K562 (cell line): ENCODE measurements around the gene UBALD2. TPM values are rescaled to one million over a fixed set of nuclear protein-coding genes. Genes with fewer than 3 reads are reported as not detected.
A peak's percentile ranks its signal among the peaks of the same experiment; 100 is the strongest.

ENCODE experiments used
- BACH1 ChIP-seq: fragments of 200-800 bp; sonication (Bioruptor generic); IDR thresholded peaks from 2 replicates; pipeline ENCODE4 v1.6.1; 2016; ENCODE audit warnings: missing genetic modification characterization, missing compliant biosample characterization
- KDM2B ChIP-seq: fragments of 250-450 bp; sonication (Bioruptor Pico); IDR thresholded peaks from 2 replicates; pipeline ENCODE4 v1.8.0; 2021; ENCODE audit warnings: mild to moderate bottlenecking, moderate library complexity
- RBBP5 ChIP-seq: fragments of 200-600 bp; sonication (generic); IDR thresholded peaks from 2 replicates; pipeline ENCODE4 v1.6.1; 2012; ENCODE audit warnings: borderline replicate concordance, mild to moderate bottlenecking, low read length, control low read depth, inconsistent platforms; ENCODE audit not compliant: insufficient read depth, poor library complexity, severe bottlenecking
- SIX5 ChIP-seq, 2 experiments: IDR thresholded peaks; 2 replicates each; pipeline ENCODE4 v1.6.1; 2011; ENCODE audit warnings: low read length in 2 of 2, borderline replicate concordance in 1 of 2, low read depth in 1 of 2, mild to moderate bottlenecking in 1 of 2, moderate library complexity in 1 of 2; ENCODE audit not compliant: insufficient read depth in 1 of 2
- TAF1 ChIP-seq: IDR thresholded peaks from 2 replicates; pipeline ENCODE4 v1.6.1; 2011; ENCODE audit warnings: mild to moderate bottlenecking, low read length, moderate library complexity; ENCODE audit not compliant: insufficient read depth, control insufficient read depth, severe bottlenecking; ENCODE audit errors: extremely low read depth
- ZBTB8A ChIP-seq: fragments of 450-650 bp; IDR thresholded peaks from 2 replicates; pipeline ENCODE4 v1.6.1; 2018; ENCODE audit warnings: mild to moderate bottlenecking, moderate library complexity; ENCODE audit not compliant: partially characterized antibody
- ZFP36 ChIP-seq: fragments of 150-350 bp; IDR thresholded peaks from 2 replicates; pipeline ENCODE4 v1.6.1; 2018; ENCODE audit warnings: low read length, low read depth; ENCODE audit not compliant: partially characterized antibody
- ZNF507 ChIP-seq: conservative IDR thresholded peaks from 2 replicates; pipeline ENCODE4 v1.6.1; 2017; ENCODE audit warnings: missing genetic modification characterization, missing compliant biosample characterization
- polyA plus RNA-seq, 8 experiments: library from polyadenylated mRNA; depleted of rRNA in 4 of 8; stranded (reverse) in 5 of 8; unstranded in 3 of 8; fragments of >200 nt; fragmentation: Nextera tagmentation in 2 of 8; fragmentation: Illumina TruSeq in 1 of 8; extraction: Ambion mirVana in 2 of 8; extraction: Trizol in 1 of 8; gene quantifications; 2 replicates each; pipeline versions ENCODE4 v1.2.1 to v1.2.3, GENCODE V29; 2011 to 2014; ENCODE audit warnings: inconsistent platforms in 1 of 8, missing spikeins in 1 of 8
- total RNA-seq, 7 experiments: library from RNA; depleted of rRNA in 6 of 7; stranded (reverse); fragments of >200 nt in 6 of 7; fragmentation: Illumina TruSeq in 2 of 7; extraction: Trizol in 2 of 7; gene quantifications; 2 replicates each; pipeline versions ENCODE4 v1.2.1 to v1.2.3, GENCODE V29; 2011 to 2021; ENCODE audit warnings: low replicate concordance in 1 of 7
- TF ChIP-seq, protein P1 (sequence below): sonication (generic); formaldehyde crosslinking; IDR thresholded peaks from 2 replicates; pipeline ENCODE4 v1.9.0; 2022; ENCODE audit warnings: mild to moderate bottlenecking, missing genetic modification reagents
- TF ChIP-seq, protein P2 (sequence below): fragments of 200-600 bp; sonication (generic); IDR thresholded peaks from one replicate; pipeline ENCODE4 v1.6.1; 2012; ENCODE audit warnings: mild to moderate bottlenecking, low read depth, low read length, inconsistent platforms
- TF ChIP-seq, protein P3 (sequence below): fragments of 200-800 bp; sonication (Bioruptor generic); IDR thresholded peaks from 2 replicates; pipeline ENCODE4 v1.6.1; 2017; ENCODE audit warnings: missing genetic modification characterization, missing compliant biosample characterization

Gene UBALD2
- total and polyA plus RNA-seq, 9 of the 15 experiments (the other 6 are each of a cell fraction or from before 2014, with no cell fraction given) = 2.3 to 94.1 (median 25.3) TPM

DNA sequence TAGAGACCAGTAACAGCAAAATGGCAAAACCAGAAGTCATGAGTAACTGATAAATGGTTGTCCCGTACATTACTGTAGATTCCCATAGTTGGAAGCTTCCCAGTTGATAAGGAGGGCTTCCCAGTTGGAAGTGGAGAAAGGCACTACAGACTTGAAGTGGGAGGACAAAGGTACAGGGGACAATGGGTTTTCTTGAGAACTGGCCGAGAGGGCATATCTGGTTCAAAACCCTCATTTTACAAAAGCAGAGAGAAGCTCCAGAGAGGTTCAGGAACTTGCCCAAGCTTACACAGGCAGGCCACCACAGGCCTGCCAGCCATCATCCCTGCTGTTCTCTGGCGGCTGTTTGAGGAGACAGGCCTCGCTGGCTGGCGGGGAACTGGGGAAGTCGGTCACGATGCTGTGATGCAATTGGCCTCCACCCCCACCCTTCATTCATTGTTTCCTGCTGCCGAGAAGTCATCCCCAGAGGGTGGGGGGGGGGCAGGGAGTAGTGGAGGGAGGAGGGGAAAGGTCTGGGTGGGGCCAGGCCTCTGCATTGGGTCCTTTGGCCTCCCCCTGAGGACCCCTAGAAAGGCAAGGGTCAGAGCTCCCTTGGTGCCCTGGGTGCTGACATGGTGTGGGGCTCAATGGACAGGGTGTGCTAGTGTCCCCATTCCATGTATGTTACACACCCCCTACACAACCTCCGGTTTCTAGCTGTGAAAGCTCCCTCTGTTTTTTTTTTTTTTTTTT, 3.0 kb downstream of the UBALD2 start (continued):
- TF ChIP-seq BACH1 (tag) (0 out of 2 replicates have a peak, but pooled peaks have one; percentile 28), KDM2B (CRISPR knock-in tag) (no peak), ZNF507 (tag) (no peak), ZFP36 (peak; percentile 44), ZBTB8A (no peak), RBBP5 (peak; percentile 8), TAF1 (peak; percentile 70), SIX5 (IDR thresholded peaks at IDR 0.05; ENCODE audit: borderline replicate concordance in 1 of 2, insufficient read depth in 1 of 2, low read depth in 1 of 2, low read length in 2 of 2) (no peak)
- TF ChIP-seq, protein P1, sequence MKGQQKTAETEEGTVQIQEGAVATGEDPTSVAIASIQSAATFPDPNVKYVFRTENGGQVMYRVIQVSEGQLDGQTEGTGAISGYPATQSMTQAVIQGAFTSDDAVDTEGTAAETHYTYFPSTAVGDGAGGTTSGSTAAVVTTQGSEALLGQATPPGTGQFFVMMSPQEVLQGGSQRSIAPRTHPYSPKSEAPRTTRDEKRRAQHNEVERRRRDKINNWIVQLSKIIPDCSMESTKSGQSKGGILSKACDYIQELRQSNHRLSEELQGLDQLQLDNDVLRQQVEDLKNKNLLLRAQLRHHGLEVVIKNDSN (CRISPR knock-in tag) = no peak
- TF ChIP-seq, protein P2, sequence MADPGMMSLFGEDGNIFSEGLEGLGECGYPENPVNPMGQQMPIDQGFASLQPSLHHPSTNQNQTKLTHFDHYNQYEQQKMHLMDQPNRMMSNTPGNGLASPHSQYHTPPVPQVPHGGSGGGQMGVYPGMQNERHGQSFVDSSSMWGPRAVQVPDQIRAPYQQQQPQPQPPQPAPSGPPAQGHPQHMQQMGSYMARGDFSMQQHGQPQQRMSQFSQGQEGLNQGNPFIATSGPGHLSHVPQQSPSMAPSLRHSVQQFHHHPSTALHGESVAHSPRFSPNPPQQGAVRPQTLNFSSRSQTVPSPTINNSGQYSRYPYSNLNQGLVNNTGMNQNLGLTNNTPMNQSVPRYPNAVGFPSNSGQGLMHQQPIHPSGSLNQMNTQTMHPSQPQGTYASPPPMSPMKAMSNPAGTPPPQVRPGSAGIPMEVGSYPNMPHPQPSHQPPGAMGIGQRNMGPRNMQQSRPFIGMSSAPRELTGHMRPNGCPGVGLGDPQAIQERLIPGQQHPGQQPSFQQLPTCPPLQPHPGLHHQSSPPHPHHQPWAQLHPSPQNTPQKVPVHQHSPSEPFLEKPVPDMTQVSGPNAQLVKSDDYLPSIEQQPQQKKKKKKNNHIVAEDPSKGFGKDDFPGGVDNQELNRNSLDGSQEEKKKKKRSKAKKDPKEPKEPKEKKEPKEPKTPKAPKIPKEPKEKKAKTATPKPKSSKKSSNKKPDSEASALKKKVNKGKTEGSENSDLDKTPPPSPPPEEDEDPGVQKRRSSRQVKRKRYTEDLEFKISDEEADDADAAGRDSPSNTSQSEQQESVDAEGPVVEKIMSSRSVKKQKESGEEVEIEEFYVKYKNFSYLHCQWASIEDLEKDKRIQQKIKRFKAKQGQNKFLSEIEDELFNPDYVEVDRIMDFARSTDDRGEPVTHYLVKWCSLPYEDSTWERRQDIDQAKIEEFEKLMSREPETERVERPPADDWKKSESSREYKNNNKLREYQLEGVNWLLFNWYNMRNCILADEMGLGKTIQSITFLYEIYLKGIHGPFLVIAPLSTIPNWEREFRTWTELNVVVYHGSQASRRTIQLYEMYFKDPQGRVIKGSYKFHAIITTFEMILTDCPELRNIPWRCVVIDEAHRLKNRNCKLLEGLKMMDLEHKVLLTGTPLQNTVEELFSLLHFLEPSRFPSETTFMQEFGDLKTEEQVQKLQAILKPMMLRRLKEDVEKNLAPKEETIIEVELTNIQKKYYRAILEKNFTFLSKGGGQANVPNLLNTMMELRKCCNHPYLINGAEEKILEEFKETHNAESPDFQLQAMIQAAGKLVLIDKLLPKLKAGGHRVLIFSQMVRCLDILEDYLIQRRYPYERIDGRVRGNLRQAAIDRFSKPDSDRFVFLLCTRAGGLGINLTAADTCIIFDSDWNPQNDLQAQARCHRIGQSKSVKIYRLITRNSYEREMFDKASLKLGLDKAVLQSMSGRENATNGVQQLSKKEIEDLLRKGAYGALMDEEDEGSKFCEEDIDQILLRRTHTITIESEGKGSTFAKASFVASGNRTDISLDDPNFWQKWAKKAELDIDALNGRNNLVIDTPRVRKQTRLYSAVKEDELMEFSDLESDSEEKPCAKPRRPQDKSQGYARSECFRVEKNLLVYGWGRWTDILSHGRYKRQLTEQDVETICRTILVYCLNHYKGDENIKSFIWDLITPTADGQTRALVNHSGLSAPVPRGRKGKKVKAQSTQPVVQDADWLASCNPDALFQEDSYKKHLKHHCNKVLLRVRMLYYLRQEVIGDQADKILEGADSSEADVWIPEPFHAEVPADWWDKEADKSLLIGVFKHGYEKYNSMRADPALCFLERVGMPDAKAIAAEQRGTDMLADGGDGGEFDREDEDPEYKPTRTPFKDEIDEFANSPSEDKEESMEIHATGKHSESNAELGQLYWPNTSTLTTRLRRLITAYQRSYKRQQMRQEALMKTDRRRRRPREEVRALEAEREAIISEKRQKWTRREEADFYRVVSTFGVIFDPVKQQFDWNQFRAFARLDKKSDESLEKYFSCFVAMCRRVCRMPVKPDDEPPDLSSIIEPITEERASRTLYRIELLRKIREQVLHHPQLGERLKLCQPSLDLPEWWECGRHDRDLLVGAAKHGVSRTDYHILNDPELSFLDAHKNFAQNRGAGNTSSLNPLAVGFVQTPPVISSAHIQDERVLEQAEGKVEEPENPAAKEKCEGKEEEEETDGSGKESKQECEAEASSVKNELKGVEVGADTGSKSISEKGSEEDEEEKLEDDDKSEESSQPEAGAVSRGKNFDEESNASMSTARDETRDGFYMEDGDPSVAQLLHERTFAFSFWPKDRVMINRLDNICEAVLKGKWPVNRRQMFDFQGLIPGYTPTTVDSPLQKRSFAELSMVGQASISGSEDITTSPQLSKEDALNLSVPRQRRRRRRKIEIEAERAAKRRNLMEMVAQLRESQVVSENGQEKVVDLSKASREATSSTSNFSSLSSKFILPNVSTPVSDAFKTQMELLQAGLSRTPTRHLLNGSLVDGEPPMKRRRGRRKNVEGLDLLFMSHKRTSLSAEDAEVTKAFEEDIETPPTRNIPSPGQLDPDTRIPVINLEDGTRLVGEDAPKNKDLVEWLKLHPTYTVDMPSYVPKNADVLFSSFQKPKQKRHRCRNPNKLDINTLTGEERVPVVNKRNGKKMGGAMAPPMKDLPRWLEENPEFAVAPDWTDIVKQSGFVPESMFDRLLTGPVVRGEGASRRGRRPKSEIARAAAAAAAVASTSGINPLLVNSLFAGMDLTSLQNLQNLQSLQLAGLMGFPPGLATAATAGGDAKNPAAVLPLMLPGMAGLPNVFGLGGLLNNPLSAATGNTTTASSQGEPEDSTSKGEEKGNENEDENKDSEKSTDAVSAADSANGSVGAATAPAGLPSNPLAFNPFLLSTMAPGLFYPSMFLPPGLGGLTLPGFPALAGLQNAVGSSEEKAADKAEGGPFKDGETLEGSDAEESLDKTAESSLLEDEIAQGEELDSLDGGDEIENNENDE = no peak
- TF ChIP-seq, protein P3, sequence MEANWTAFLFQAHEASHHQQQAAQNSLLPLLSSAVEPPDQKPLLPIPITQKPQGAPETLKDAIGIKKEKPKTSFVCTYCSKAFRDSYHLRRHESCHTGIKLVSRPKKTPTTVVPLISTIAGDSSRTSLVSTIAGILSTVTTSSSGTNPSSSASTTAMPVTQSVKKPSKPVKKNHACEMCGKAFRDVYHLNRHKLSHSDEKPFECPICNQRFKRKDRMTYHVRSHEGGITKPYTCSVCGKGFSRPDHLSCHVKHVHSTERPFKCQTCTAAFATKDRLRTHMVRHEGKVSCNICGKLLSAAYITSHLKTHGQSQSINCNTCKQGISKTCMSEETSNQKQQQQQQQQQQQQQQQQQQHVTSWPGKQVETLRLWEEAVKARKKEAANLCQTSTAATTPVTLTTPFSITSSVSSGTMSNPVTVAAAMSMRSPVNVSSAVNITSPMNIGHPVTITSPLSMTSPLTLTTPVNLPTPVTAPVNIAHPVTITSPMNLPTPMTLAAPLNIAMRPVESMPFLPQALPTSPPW (CRISPR knock-in tag) = peak; percentile 89
